Activated naive CD8-positive, alpha-beta T cell (primary cell): ENCODE data around the gene RIPPLY2.
A peak's percentile ranks its signal among the peaks of the same experiment; 100 is the strongest.

Source experiments
- H3K27ac Mint-ChIP-seq: one replicate; pipeline ENCODE4 v1.8.0; 2021; ENCODE audit warnings: mixed read lengths
- H3K27me3 Mint-ChIP-seq: one replicate; pipeline ENCODE4 v1.8.0; 2021; ENCODE audit warnings: mixed read lengths
- H3K36me3 Mint-ChIP-seq: one replicate; pipeline ENCODE4 v1.8.0; 2021; ENCODE audit warnings: mixed read lengths
- H3K4me1 Mint-ChIP-seq: one replicate; pipeline ENCODE4 v1.8.0; 2021; ENCODE audit warnings: low read depth, mixed read lengths
- H3K4me3 Mint-ChIP-seq: one replicate; pipeline ENCODE4 v1.8.0; 2021; ENCODE audit warnings: mild to moderate bottlenecking, mixed read lengths
- H3K9me3 Mint-ChIP-seq: one replicate; pipeline ENCODE4 v1.8.0; 2021; ENCODE audit warnings: low read depth, mixed read lengths

Gene RIPPLY2

DNA sequence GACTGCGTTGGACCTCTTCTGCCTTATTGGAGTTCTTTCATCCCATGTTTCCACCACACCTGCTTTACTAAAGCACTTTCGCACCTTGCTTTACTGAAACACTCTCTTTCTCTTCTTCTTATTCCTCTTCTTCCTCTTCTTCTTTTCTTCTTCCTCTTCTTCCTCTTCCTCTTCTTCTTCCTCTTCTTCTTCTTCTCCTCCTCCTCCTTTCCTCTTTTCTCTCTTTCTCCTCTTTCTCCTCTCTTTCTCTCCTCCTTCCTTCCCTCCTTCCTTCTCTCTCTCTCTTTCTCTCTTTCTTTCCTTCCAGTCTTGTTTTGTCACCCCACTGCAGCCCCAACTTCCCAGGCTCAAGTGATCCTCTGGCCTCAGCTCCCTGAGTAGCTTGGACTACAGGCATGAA lies 4.0 kb upstream of the RIPPLY2 start:
- peaks cover 10% of the 10 kb centered on the region for H3K4me1 Mint-ChIP-seq
- no peaks in the 10 kb centered on the region for H3K36me3 Mint-ChIP-seq
- H3K27me3 Mint-ChIP-seq = peaks cover 33% of the 10 kb centered on the region
- H3K27ac Mint-ChIP-seq = no peak overlapping the region
- H3K4me3 Mint-ChIP-seq = no peak overlapping the region
- H3K9me3 Mint-ChIP-seq = no peaks in the 10 kb centered on the region

DNA sequence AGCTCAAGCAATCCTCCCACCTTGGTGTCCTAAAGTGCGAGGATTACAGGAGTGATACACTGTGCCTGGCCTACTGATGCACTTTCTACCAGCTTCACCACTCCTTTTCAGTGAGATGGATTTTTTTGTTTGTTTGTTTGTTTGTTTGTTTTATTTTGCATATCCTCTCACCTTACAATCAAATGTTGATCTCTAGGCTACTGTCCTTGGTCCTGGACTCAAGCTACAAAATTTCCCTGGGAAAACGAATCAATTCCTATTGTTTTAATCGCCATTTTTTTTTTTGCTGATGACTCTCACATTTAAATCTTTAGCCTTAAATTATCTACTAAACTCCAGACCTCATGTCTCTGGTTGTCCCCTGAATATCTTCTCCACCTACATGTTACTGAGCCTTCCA lies 3.5 kb upstream of the RIPPLY2 start:
- H3K4me3 Mint-ChIP-seq = no peak overlapping the region
- no peaks in the 10 kb centered on the region for H3K9me3 Mint-ChIP-seq
- H3K27me3 Mint-ChIP-seq = peaks cover 38% of the 10 kb centered on the region
- H3K4me1 Mint-ChIP-seq = peaks cover 13% of the 10 kb centered on the region
- no peaks in the 10 kb centered on the region for H3K36me3 Mint-ChIP-seq
- H3K27ac Mint-ChIP-seq = no peak overlapping the region

DNA sequence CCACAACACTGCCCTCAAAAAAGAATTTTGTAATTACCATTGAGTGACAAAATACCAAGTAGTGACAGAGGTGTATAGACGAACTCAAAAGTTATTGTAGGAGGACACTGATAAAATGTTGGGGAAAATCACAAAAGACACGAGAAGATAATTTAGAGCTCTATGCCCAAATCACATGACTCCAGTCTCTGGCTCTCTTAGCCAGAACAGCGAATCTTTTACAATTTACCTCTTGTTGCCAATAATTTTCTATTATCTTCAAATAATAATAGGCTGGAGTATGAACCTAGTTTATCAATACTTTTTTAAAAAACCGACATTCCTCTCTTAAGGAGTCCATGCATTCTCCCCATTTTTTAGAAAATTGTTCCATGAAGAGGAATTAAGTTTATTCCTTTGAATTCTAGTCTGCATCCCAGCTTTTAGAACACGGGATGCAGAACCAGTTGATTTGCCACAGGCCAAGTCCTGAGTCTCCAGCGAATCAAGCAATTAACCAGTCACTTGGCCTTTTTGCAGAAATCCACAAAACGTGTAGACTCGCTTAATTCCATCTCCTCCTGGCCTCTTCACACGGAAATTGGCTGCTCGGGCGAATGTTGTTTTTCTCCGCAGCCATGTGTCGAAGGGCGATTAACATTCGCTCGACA lies 507 bp upstream of the RIPPLY2 start:
- H3K27me3 Mint-ChIP-seq = peaks cover 49% of the 10 kb centered on the region
- peaks cover 2% of the 10 kb centered on the region for H3K36me3 Mint-ChIP-seq
- peaks cover 13% of the 10 kb centered on the region for H3K4me1 Mint-ChIP-seq
- H3K9me3 Mint-ChIP-seq = no peaks in the 10 kb centered on the region
- peak overlapping the region; percentile 68 for H3K4me3 Mint-ChIP-seq
- no peak overlapping the region for H3K27ac Mint-ChIP-seq

DNA sequence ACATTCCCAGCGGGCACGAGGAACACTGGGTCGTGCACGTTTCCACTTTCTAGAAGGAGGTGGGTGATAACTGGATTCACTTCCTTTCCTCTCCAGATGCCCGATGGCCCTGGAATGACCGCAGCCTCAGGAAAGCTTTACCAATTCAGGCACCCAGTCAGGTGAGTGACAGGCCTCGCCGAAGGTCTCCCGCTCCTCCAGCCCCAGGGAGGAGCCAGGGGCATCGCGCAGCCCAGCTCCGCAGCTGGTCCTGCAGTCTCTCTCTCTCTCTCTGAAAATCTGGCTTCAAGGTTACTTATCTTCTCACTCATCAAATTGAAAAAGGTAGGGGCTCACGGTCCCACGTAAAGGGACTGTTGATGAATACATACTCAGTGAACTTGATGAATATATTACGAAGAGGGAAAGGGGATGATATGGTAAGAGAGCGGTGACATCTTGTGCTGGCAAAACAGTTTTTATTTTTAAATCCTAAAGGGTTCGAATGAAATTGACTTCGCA lies 891 bp downstream of the RIPPLY2 start:
- H3K4me3 Mint-ChIP-seq = peak overlapping the region; percentile 68

DNA sequence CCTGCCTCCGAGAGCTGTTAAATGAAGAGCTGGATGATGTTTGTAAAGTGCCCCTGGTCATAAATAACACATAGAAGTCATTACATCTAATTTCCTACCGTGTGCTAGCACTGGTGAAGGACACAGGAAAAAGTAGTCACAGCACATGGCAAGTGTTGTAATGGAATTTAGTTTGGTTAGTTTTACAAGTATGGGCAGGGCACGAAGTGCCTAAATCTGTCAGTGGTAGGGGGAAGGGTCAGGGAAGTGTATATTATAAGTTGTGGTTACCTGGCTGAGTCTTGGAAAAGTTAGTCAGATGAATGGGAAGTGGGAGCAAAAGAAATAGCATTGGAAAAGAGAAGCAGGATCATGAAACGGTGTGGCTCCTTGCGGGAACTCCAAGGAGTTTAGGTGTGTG lies 1.6 kb downstream of the RIPPLY2 start:
- Mint-ChIP-seq H3K27me3 (peaks cover 39% of the 10 kb centered on the region), H3K4me1 (peaks cover 27% of the 10 kb centered on the region), H3K4me3 (peak overlapping the region; percentile 68)

More for the DNA sequence above, 891 bp downstream of the RIPPLY2 start:
- peaks cover 23% of the 10 kb centered on the region for H3K4me1 Mint-ChIP-seq
- H3K36me3 Mint-ChIP-seq = peaks cover 2% of the 10 kb centered on the region
- no peaks in the 10 kb centered on the region for H3K9me3 Mint-ChIP-seq
- peaks cover 43% of the 10 kb centered on the region for H3K27me3 Mint-ChIP-seq
- H3K27ac Mint-ChIP-seq = no peak overlapping the region

DNA sequence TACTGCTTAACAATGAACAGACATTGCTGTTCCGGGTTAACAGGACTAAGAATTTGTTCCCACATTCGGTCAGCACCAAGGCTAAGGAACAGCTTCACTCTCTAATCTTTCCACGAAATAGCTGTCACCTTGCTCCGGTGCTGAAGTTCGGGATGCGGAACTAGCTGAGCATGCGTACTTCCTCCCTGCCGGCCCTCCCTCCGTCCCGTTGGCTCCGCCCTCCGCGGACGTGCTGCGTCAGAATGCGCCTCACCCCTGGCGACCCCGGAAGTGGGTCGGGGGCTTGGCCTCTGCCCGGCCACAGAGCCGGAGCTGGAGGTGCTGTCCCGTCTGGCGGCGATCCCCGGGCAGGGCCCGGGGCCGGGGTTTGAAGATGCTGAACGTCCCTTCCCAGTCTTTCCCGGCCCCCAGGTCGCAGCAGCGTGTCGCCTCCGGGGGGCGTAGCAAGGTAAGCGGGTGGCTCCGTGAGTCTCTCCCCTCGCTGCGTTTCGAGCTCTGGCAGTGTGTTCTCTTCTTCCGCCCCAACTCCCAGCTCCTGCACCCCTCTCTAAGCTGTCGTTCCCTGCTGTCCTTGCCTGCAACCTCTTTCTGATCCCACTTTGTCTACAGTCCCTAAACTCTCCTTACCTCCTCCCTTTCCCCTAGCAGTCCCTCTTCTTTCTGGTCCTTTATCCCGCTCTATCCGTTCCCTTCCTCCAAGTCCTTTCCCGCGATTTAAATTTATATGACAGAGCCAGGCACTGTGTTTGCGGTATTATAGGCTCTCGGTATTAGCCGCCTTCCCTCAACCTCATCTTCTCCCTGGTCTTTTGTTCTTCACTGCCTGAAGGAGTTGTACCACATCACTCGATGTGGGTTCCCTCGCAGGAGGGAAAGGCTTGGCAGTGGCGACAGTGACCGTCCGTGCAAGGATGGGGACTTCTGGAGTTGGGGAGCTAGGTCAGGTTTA lies 6.5 kb downstream of the RIPPLY2 start, which contains the start of gene CYB5R4:
Gene CYB5R4, plus strand, starts transcription at position 280 of the 949 bp plus-strand sequence. Its CDS starts 94 bp downstream, at position 374.
- Mint-ChIP-seq H3K27me3 (peaks cover 10% of the 10 kb centered on the region), H3K27ac (peak within 1 kb of the TSS; percentile 90), H3K9me3 (no peaks in the 10 kb centered on the region), H3K4me1 (peaks cover 40% of the 10 kb centered on the region), H3K36me3 (peaks cover 3% of the 10 kb centered on the region), H3K4me3 (peak within 1 kb of the TSS; percentile 99)

More for the DNA sequence above, 1.6 kb downstream of the RIPPLY2 start:
- Mint-ChIP-seq H3K9me3 (no peaks in the 10 kb centered on the region), H3K27ac (no peak overlapping the region), H3K36me3 (peaks cover 2% of the 10 kb centered on the region)

DNA sequence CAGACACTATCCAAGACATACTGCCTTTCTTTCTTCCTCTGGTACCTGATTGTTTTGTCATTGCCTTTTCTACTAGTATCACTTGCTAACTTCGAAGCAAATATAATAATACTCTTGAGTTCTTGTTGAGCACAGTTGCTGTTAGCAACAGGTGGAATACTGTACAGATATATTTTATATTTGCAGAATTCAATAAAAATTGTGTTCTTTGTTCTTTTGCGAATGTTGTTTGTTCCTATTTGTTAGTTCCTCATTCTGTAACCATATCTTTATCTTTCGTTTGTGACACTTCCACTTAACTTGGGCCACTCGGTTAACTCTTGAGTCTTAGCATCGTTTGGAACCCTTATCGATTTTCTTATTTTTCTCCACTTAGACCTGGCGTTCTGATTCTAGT lies 7.2 kb downstream of the RIPPLY2 start:
- peaks cover 40% of the 10 kb centered on the region for H3K4me1 Mint-ChIP-seq
- peaks cover 8% of the 10 kb centered on the region for H3K36me3 Mint-ChIP-seq
- peak overlapping the region; percentile 90 for H3K27ac Mint-ChIP-seq
- H3K27me3 Mint-ChIP-seq = peaks cover 3% of the 10 kb centered on the region
- no peaks in the 10 kb centered on the region for H3K9me3 Mint-ChIP-seq
- peak overlapping the region; percentile 99 for H3K4me3 Mint-ChIP-seq

DNA sequence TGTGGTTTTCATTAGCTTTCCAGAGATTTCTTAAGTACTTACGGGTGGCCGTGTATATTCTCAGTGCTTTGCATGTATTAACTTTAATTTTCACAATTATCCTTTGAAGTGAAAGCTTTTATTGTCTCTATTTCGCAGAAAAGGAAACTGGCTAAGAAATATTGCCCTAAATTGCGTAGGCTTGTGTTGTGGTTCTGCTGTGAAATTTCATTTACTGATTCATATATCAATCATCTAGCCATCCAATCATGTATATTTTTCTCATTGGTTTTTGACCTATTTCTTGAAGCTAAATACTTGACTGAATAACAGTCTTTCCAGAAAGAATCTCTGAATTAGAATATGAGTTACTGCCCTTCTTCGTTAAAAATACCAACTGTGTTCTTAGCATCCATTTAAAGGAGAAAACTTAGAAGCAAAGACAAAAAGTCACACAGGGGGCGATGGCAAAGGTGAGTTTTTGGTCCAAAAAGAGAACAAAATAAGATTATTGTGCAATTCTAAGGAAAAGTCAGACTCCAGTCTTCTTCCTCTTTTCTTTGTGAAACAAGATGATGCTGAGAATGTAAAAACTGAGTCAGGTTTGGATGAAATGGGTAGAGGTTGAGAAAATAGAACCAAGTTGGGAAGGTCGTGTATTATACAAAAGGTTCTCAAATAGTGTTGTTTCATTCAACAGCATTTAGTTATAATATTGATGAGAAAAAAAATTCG lies 7.8 kb downstream of the RIPPLY2 start:
- Mint-ChIP-seq H3K27me3 (no peaks in the 10 kb centered on the region), H3K27ac (peak overlapping the region; percentile 28), H3K9me3 (no peaks in the 10 kb centered on the region), H3K36me3 (peaks cover 11% of the 10 kb centered on the region), H3K4me1 (peaks cover 40% of the 10 kb centered on the region), H3K4me3 (peak overlapping the region; percentile 99)

DNA sequence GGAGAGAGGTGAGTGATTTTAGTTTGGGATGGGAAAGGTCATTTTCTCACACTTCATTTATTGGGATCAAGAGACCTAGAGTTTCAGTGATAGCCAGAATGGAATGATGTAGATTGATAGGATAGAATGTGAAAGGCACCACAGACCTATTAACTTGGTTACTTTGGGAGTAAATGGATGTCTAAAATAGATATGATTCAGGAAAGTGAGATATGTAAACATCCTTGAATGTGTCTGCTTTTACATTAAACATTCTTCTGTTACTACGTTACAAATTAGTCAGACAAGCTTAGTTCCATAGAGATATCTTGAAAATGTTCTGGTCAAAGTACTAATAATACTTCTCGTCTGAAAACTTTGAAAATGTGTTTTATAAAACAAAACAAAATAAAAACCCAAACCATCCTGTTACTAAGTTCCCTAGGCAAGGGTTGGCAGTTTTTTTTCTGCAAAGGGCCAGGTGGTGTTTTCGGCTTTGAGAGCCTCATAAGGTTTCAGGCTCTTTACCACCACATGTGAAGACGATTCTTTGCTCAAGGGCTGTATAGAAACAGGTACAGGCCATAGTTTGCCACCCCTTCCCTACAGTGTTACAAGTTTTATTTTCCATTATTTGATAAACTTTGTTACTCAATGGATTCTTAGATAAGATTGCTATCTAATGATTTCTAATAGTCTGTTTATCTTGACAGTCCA lies 9.8 kb downstream of the RIPPLY2 start:
- H3K36me3 Mint-ChIP-seq = peaks cover 23% of the 10 kb centered on the region
- no peaks in the 10 kb centered on the region for H3K27me3 Mint-ChIP-seq
- peaks cover 8% of the 10 kb centered on the region for H3K9me3 Mint-ChIP-seq
- no peak overlapping the region for H3K27ac Mint-ChIP-seq
- H3K4me3 Mint-ChIP-seq = no peak overlapping the region
- H3K4me1 Mint-ChIP-seq = peaks cover 39% of the 10 kb centered on the region

DNA sequence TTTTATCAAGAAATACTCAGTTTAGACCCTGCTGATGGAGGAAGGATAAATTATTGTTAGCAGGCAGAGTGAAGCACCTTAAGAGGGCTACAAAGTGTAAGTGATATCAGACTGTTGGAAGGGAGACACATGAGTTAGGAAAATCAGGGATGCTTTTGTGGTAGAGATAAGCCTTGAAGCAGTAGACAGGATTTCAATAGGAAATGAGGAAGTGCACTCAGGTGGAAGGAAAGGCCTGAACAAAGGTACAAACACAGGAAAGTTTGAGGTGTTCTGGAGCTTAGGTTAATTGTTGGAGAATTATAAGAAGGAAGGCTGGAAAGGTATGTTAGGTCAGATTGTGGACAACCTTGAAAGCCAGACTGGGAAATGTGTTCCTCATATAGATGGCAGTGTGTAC lies 13.9 kb downstream of the RIPPLY2 start:
- Mint-ChIP-seq H3K4me1 (peaks cover 16% of the 10 kb centered on the region), H3K36me3 (peaks cover 35% of the 10 kb centered on the region), H3K4me3 (no peak overlapping the region), H3K27ac (no peak overlapping the region), H3K9me3 (peaks cover 11% of the 10 kb centered on the region), H3K27me3 (no peaks in the 10 kb centered on the region)

DNA sequence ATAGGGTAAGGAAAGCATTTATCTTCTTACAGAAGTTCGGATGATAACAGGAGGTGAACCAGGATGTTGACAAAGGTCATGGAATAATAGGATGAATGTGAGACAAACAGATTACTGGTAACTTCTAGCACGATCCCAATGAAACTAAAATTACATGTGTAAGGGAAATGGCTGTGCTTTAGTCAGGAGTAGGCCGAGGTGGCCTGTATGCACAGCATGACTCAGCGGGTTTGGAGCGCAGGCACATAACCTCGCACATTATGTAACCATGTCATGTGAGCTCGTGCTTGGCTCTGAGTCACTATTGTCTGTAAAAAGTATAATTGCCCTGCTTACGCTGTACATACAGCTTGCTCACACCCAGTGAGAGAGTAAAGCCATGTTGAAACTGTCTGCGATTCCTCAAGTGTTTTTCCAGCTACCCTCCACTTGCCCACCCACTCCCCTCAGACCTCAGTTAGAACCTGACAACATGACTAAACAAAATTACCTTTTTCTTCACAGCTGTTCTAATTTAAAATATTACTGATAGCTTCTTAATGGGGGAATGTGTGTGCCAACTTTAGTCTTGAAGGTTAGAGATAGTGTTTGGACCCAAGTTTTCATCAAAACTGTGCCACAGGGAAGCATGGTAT lies 14.5 kb downstream of the RIPPLY2 start:
- H3K27ac Mint-ChIP-seq = no peak overlapping the region
- peaks cover 17% of the 10 kb centered on the region for H3K4me1 Mint-ChIP-seq
- no peaks in the 10 kb centered on the region for H3K27me3 Mint-ChIP-seq
- no peak overlapping the region for H3K4me3 Mint-ChIP-seq
- peaks cover 35% of the 10 kb centered on the region for H3K36me3 Mint-ChIP-seq
- H3K9me3 Mint-ChIP-seq = peaks cover 11% of the 10 kb centered on the region

DNA sequence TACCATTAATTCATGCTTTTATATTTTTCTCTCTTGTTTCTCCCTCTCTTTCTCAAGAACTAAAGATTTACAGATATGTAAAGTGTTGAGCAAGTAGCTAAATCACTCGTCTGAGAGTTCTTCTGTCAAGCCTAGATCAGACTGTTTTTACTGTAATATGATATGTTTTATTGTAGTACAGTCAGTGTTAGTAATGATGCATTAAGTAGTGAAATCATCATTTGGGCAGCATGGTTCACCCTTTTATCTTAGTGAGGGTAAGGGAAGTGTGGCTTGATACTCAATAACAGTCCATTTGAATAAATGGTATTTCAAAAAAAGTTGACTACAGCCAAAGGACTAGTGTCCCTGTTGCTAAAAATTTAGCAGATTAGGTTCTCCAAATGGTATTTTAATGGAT lies 15.5 kb downstream of the RIPPLY2 start:
- no peak overlapping the region for H3K4me3 Mint-ChIP-seq
- peaks cover 35% of the 10 kb centered on the region for H3K36me3 Mint-ChIP-seq

DNA sequence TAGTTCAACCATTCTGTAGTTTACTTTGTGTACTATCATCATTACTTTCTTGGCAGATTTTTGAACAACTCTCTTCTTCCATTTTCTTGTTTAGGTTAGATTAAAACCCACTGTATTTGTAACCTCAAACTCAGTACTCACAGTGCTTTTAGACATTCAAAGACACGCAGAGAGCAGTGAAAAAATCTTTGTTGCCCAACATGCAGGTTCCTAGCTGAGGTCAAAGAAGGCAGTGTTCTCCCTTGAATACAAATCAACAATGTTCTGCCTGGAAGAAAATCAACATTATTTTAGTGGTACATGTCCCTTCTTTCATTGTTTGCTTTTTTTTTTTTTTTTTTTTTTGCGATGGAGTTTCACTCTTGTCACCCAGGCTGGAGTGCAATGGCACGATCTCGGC lies 17.5 kb downstream of the RIPPLY2 start:
- Mint-ChIP-seq H3K27ac (no peak overlapping the region), H3K4me3 (no peak overlapping the region), H3K27me3 (no peaks in the 10 kb centered on the region), H3K9me3 (peaks cover 11% of the 10 kb centered on the region), H3K36me3 (peaks cover 25% of the 10 kb centered on the region), H3K4me1 (peaks cover 28% of the 10 kb centered on the region)

More for the DNA sequence above, 15.5 kb downstream of the RIPPLY2 start:
- Mint-ChIP-seq H3K27ac (no peak overlapping the region), H3K27me3 (no peaks in the 10 kb centered on the region), H3K4me1 (peaks cover 23% of the 10 kb centered on the region), H3K9me3 (peaks cover 11% of the 10 kb centered on the region)
